GM21576 (cell line): ENCODE results near the gene SLC9C2.
"Not testable (repeated sequence)": the region's sequence is repeated elsewhere in the genome, so short reads cannot be mapped to it uniquely, and the experiment has no call there.

Experiments used
- ATAC-seq: cut with Tn5 transposase; IDR thresholded peaks from one replicate; pipeline ENCODE4 v1.9.1; 2021; ENCODE audit warnings: mild to moderate bottlenecking, moderate library complexity; ENCODE audit not compliant: unreplicated experiment

Gene SLC9C2

DNA sequence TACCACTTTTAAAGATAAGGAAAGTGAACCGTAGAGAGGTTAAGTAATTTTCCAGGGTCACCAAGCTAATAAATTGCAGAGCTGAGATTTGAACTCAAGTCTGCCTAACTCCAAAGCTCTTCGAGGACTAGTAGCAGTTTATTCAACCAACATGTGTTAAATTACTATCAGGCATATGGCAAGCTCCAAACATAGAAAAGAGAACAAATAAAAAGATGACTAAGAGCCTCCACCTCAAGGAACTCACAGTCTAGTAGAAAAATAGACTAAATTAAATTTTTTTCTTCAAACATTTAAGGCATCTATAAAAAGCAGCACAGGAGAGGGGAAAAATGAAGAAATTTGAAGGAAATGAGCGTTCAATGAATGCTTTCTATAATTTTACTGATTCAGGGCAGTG is 22.2 kb downstream of the SLC9C2 start:
- no peak for ATAC-seq

DNA sequence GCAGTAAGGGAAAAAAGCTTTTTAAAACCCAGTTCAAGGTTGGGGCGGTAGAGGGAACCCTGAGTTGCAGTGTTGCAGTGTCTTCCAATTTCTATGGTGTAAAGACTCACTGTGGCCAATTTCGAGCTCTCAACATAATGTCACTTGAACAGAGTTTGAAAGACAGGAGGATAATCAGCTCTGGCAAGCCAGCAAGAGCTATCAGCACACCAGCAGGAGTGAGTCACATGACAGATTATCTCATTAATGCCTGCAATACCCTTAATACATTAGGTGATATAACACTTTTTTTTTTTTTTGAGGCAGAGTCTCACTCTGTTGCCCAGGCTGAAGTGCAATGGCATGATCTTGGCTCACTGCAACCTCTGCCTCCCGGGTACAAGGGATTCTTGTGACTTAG is 22.8 kb downstream of the SLC9C2 start:
- no peak for ATAC-seq

DNA sequence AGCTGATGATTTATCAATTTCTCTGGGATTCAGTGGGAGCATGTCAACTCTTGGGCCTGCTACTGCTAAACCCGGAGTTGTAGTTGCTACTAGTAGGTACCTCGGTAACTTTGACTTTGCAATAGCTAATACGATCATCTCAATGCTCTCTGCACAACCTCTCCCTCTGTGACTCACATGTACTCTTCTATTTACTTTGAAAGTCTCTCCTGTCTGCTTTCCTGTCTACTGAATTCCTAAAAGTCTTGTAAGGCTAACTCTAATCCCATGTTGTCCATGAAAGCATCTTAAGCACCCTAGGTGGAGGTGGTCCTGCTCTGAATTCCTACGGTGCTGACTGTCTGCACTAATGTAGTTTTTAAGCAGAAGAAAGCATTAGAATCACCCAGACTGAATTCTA is 29.3 kb downstream of the SLC9C2 start:
- no peak for ATAC-seq

DNA sequence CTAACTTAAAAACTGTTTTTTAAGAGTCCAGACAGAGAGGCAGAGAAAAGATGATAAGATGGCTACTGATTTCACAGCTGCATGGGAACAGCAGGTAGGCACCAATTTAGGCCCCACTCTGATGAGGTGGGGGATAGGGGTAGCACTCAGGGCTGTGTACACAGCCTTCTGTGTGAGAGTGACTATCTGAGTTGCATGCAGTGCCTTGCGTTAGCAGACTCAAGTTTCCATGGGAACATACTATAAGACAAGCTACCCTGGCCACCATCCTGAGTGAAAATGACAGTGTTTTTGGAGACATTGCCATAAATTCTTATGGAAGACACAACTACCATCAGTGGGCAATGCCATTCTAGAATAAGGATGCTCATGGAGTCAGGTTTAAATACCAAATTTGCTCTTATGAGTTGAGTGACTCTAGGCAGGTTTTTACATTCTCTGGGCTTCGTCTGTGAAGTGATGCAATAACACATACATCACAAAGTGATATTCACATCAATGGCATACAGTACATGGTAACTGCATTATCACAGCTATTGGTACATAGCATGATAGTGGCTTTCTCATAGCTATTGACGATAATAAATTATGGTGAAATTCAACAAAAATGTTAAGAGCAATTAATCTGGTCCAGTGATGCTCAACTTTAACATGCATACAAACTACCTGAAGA is 30.5 kb downstream of the SLC9C2 start:
- no peak for ATAC-seq

GRCh38 chr1:173570370-173571007 is 32.4 kb downstream of the SLC9C2 start:
- peak; percentile 49 for ATAC-seq

DNA sequence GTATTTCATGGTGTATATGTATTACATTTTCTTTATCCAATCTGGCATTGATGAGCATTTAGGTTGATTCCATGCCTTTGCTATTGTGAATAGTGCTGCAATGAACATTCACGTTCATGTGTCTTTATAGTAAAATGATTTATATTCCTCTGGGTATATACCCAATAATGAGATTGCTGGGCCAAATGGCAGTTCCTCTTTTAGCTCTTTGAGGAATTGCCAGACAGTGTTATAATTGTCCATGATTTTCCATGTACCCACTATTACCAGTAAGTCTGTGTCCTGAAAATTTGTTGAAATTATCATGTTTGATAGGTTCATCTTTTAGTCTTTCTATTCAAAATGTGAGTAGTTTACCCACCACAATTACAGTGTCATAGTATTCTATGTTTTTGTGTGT is 34.4 kb downstream of the SLC9C2 start:
- ATAC-seq: no peak

DNA sequence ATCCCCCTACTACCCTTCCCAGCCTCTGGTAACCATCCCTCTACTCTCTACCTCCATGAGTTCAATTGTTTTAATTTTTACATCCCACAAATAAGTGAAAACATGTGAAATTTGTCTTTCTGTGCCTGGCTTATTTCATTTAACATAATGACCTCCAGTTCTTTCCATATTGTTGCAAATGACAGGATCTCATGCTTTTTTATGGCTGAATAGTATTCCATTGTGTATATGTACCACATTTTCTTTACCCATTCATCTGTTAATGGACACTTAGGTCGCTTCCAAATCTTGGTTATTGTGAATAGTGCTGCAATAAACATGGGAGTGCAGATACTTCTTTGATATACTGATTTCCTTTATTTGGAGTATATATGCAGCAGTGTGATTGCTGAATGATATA is 39.0 kb downstream of the SLC9C2 start:
- not testable (repeated sequence) for ATAC-seq

GRCh38 chr1:173562813-173563212 is 40.1 kb downstream of the SLC9C2 start:
- no peak for ATAC-seq

GRCh38 chr1:173561263-173561662 is 41.6 kb downstream of the SLC9C2 start:
- no peak for ATAC-seq

GRCh38 chr1:173560285-173560880 is 42.5 kb downstream of the SLC9C2 start:
- ATAC-seq: no peak

GRCh38 chr1:173555651-173556305 is 47.1 kb downstream of the SLC9C2 start:
- ATAC-seq: no peak

- no peak for ATAC-seq
Observed at GRCh38 chr1:173554541-173555250, 48.2 kb downstream of the SLC9C2 start.

- no peak for ATAC-seq
Observed at GRCh38 chr1:173554089-173554488, 48.8 kb downstream of the SLC9C2 start.

- no peak for ATAC-seq
Observed at GRCh38 chr1:173553312-173553711, 49.6 kb downstream of the SLC9C2 start.

GRCh38 chr1:173551699-173552098 is 51.2 kb downstream of the SLC9C2 start:
- no peak for ATAC-seq

GRCh38 chr1:173549813-173550212 is 53.1 kb downstream of the SLC9C2 start:
- ATAC-seq: no peak

DNA sequence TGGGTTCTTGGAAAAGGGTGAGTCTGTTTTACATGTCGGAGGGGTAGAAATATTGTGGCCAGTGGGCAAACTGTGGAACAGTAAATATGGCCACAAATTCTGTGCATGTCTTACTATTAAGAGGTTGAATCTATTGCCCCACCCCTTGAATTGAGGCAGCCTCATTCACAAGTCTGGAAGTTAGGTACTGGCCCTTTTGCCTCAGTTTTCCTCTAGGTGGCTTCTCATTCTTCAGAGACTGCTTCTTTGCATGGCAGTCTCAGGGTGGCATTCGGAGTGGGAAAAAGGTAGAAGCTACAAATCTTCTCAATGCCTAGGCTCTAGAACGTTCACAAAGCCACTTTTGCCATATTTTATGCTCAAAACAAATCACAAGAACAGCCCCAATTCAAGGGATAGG is 57.2 kb downstream of the SLC9C2 start:
- no peak for ATAC-seq

DNA sequence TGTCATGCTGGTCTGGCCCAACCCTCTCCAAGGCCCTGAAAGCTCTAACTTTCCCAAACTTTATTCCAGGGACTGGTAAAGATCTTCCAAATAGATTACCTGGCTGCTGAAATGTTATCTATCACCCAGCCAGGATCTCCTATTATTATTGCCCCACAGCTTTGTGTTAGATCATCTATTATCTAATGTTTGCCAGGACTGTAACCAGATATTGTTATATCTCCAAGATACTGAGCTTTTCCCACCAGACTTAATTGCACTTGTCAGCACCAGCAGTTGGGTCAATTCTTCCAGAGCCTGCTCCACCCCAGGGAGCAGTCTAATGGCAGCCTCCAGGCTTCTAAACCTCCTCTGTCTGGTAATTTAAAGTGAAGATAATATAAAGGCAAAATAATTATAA is 66.6 kb downstream of the SLC9C2 start:
- ATAC-seq: no peak

GRCh38 chr1:173532237-173532636 is 70.6 kb downstream of the SLC9C2 start:
- no peak for ATAC-seq

- ATAC-seq: no peak
Observed at GRCh38 chr1:173530795-173531693, 71.8 kb downstream of the SLC9C2 start.
